ENCODE measurements around the gene MDP1.

DNA sequence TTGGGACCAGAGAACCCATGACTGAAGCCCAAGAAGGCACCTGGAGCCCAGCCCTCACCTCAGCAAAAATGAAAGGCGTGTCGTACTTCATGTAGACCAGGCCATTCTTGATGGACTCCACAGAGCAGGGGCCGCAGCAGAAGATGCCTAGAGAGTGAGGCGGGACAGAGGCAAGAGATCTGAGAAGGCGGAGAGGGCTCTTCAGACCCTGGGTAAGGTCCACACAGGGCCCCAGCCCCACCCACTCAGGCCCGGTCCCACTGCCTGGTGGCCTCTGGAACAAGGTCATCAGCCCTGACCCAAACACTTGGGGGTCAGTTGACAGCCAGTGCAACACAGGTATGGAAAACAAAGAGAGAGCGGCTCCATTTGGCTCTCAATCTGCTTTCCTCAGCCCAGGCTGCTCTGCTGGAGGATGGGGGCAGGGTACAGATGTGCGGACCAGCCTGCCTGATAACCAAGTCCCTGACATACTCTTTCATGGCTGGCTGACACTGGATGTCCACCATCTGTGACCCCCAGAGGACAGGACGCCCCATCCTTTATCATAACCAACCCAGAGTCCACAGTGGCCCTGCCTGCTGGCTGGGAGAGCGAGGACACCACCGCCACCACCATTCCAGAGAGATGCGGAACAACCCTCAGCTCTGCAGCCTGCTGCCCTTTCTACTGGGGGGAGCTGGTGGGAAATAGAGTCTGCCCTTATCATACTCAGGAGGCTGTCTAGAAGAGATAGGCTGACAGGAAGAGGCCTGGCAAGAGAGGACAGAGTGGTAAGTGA is 40.3 kb upstream of the MDP1 start:
- TF ChIP-seq, protein P1, sequence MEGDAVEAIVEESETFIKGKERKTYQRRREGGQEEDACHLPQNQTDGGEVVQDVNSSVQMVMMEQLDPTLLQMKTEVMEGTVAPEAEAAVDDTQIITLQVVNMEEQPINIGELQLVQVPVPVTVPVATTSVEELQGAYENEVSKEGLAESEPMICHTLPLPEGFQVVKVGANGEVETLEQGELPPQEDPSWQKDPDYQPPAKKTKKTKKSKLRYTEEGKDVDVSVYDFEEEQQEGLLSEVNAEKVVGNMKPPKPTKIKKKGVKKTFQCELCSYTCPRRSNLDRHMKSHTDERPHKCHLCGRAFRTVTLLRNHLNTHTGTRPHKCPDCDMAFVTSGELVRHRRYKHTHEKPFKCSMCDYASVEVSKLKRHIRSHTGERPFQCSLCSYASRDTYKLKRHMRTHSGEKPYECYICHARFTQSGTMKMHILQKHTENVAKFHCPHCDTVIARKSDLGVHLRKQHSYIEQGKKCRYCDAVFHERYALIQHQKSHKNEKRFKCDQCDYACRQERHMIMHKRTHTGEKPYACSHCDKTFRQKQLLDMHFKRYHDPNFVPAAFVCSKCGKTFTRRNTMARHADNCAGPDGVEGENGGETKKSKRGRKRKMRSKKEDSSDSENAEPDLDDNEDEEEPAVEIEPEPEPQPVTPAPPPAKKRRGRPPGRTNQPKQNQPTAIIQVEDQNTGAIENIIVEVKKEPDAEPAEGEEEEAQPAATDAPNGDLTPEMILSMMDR (IDR thresholded peaks at IDR 0.05) = no peak
- TF ChIP-seq POLR2A (IDR thresholded peaks at IDR 0.05) = no peak
